Measurements from ENCODE around the gene MS4A13.
A peak's percentile ranks its signal among the peaks of the same experiment; 100 is the strongest.
"Not testable (repeated sequence)": the region's sequence is repeated elsewhere in the genome, so short reads cannot be mapped to it uniquely, and the experiment has no call there.

MS4A13 gene, protein sequence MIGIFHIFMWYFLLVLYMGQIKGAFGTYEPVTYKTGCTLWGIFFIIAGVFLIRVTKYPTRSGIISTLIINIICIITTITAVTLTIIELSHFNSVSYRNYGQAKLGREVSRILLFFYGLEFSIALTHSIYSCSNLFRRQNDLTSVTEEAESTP

DNA sequence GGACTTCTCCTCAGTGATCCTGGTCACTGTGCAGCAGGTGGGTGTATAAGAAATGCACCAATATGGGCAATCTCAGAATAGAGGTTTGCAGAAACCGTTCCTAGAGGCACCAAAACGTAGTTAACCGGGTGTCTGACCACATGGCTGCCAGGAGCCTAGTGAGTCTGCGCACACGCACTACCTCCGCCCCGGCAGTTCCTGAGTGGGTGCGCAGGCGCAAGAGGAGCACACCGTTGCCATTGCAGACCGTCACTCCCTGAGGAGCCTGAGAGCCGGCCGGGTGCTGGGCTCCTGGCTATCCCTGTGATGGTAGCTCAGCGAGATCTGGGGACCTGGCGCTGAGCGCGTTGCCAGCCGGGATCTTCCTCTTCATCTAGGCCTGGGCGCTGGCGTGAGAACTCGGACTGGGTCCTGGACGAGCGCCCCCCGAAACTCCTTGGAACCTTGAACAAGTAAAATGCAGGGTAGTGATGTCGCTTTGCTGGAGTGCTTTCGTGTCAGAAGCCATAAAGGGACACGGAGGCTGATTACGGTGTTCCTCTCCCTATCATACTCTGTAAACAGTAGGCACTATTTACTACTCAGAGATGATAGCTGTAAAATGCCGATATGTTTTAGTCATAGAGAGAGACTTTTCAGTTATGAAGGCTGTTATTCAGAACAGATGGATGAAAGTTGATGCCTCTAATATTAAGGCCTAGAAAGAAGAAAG lies at the start of gene MS4A13:
MS4A13 (plus strand) TSS at position 249 of the 712 bp plus-strand sequence. CDS start 2,692 bp downstream, outside the sequence.
- DNase-seq: no peak

DNA sequence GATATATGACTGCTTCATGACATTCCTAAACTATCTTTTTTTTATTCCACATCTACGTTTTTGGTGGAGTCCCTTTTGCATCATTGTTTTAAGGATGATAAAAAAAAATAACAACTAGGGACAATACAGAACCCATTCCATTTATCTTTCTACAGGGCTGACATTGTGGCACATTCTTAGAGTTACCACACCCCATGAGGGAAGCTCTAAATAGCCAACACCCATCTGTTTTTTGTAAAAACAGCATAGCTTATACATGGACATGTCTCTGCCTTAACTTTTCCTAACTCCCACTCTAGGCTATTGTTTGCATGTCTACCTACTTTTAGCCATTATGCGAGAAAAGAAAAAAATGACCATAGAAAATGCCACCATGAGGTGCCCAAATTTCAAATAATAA lies 46.4 kb upstream of the MS4A13 start:
- DNase-seq: no peak

DNA sequence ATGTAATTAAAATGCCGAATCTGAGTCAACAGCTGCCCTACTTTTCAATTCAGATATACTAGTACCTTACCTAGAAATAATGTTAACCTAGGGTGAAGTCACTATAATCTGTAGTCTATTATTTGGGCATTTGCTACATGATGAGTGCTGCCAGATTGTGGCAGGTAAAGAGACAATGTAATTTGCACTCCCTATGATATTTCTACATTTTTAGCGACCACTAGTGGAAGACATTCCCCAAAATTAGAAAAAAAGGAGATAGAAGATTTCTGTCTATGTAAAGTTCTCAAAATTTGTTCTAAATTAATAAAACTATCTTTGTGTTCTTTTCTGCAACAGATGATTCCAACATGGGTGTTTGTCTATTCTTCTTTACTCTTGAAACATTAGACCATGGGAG lies 45.5 kb upstream of the MS4A13 start:
- no peak for DNase-seq

DNA sequence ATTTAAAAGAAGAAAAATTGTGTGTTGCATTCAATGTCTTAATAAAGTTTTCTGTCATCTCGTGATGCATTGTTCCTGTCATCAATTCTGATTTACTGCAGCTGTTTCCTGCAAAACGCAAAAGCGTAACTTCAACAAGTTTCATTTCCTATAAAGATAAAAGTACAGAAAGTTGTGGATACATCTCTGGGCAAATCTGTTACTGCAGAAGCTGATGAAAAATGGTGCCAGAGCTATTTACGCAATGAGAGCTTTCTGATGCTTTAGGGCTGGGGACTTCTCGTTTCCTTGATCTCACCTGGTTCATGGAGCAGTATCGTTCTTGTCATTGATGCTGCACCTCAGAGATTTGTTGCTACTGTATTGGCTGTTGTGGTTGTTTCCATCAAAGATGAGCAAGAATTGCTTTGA lies 38.2 kb upstream of the MS4A13 start:
- DNase-seq: no peak

DNA sequence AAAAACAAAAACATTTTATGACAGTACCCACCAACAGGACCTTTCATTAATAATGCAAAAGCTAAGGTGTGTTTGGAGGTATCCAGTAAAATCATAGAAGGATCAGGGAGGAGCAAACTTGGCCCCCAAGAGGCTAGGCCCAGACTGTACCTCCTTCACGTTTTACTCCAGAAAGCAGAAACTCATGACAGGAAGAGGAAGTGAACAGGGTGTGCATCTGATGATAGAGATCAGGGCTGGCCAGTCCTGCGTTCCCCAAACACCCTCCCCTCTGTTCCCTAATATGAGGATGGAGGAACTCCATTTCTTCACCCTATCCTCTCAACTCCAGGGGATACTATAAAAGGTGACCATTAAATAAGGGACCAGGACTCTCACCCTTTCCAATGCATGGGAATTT lies 32.8 kb upstream of the MS4A13 start:
- DNase-seq: no peak

DNA sequence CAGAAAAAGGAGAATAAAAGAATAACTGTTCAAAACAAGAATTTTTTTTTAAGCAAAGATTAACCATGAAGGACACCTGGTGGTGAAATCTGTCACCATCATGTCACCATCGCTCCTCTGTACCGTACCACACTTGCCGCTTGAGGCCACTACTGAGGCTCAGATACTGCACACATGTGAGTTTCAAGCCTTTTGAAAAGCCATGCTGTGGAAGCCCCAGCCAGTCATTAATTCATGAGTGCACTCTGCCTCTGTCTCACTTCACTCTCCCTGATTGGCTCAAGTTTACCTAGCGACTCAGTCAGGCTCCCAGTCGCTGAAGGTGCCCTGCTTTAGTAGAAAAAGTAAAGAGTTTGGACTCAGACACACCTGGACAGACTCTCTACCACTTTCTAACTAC lies 29.2 kb upstream of the MS4A13 start:
- peak in 1 of 2 experiments; percentile 12 for DNase-seq

DNA sequence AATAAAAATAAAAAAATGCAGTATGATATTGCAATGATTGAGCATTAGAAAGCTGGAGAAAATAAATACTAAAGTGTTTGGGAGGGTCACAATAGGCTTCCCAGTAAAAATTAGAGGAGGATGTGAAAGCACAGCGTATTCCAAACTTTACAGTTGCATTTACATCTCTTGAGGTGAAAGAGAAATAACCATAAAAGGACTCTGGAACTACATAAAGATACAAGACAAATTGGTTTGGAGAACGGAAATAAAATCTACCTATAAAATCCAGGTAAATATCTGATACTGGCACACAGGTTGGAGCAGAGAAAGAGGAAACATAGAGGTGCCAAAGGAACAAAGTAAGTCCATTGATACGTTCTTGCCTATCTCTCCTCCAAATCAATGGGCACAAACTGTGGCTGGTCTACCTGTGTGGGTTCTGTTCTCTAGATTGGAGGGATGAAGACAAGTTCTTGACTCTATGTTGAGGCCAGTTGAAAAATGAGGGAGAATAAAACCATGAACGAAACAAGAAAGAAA lies 22.6 kb upstream of the MS4A13 start, which contains the start of gene MS4A12:
MS4A12 (plus strand) TSS at position 291 of the 522 bp plus-strand sequence. CDS start 4,541 bp downstream, outside the sequence.
- DNase-seq: no peak

DNA sequence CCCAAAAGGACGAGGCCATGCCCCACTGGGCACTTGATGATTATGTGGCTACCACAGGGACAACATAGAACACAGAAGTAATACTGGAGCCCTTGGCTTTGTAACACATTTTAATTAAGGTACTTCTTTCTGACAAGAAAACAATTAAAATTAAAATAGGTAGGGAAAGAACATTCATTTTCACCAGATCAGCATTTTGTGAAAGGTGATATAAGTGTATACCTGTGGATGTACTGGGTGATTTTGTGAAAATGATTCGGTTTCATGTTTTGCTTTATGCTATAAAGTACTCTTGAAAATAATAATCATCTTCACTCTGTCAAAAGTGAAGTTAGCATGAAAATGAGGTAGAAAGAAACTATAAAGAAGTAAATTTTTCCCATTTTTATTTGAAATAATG lies 21.7 kb upstream of the MS4A13 start:
- no peak for DNase-seq

DNA sequence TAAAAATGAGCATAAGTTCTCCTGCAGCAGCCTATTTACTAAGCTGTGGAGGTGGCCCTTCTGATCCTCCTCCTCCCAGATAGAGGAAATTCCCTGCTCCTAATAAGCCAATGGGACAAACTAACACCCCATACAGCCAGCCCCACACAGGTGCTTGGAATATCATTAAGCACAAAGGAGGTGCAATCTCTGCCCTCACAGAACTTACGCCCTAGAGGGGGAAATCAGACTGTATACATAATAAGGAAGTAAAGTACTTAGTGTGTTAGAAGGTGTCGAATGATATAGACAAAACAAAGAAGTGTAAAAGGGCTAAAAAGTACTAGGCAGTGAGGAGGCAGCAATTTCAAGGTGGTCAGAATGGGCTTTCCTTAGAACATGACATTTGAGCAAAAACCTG lies 16.8 kb upstream of the MS4A13 start:
- no peak for DNase-seq

DNA sequence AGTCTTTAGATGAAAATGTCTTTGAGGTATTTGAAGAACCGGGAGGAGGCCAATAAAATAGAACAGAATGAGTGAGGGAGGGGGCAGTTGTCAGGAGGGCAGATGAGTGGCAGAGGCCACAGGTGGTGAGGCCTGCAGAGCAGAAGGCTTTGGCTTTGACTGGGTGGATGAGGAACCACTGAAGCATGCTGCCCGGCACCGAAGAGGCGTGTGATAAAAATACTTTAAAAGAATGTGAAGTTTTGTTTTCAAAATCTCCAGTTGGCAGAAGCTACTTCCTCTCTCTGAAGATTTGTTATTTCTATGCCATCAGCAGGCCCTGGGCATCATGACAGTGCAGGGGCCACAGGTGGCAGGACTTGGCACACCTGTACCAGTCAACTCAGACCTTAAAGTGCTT lies 16.3 kb upstream of the MS4A13 start:
- DNase-seq: no peak

DNA sequence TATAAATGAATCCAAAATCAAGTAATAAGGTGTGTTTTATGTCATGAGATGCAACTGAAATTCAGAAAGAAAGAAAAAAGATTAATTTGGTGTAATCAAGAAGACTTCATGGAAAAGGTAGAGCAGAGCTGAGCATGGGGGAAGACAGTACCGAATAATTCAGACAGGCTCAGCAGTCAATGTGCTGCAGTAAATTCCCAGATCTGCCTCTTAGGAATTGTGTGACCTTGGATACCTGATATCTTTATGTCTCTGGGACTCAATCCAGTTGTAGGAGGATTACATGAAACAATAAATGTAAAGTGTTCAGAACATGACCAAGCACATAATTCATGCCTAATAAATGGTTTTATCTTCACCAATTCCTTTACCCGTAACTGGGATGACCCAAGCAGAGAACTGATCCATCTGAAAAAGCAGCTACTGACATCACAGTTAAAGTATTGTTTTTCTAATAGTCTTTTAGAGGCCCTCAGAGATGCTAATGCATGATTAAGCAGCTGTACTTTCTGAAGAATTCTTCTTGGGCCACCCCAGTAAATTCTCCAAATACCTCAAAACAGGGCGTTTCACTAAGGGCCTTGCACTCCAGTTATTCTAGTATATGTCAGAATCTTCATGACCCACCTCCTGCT lies 14.8 kb upstream of the MS4A13 start:
- no peak for DNase-seq

DNA sequence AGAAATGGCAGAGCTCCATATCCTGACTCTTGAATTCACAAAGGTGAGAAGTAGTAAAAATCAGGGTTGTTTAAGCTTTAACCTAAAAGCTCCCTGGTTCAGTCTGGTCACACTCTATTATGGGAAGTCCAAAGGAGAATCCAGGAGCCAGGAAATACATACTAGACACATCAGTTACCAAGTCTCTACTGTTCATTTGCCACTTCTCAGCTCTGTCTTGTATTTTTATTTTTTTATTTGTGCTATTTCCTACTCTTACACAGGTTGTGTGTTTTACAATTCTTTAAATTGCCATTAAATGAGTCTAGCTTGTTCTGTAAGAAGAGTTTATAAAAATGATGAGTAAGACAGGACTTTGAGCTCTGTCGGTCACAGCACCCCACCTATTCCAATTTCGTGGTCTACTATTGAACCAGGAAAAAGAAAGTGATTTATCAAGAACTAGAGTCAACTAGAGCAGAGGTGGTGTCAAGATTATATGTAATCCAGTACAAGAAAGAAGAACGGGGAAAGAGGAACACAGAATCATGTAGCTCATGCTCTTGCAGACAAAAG lies 12.9 kb upstream of the MS4A13 start:
- no peak for DNase-seq

DNA sequence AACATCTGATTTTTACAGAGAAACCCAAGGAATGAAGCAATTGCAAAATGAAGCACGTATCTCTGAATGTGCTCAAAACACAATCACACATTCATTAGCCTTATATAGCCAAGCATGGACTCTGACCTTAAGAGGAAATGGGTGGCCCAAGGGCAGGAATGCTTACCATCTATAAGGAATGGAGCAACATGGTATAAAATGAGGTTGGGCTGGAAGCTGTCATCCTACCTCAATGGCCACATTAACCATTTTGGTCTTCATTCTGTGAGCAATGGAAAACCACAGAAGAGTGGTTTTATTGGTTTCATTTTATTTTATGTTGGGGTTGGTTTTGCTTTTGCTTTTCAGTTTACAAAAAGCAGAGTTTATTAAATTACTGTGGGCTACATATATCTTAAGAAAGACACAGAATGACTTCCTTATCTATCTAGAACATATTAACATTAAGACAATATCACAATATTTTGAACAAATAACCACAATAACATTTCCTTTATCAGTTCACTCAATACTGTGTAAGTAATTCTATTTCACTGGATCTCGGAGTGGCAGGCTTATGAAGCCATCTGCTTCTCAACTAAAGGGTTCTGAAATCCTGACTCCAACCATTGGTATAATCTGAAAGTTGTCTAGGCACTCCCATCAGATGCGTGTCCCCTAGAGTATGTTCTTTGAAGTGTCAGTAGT lies 10.8 kb upstream of the MS4A13 start:
- DNase-seq: no peak

DNA sequence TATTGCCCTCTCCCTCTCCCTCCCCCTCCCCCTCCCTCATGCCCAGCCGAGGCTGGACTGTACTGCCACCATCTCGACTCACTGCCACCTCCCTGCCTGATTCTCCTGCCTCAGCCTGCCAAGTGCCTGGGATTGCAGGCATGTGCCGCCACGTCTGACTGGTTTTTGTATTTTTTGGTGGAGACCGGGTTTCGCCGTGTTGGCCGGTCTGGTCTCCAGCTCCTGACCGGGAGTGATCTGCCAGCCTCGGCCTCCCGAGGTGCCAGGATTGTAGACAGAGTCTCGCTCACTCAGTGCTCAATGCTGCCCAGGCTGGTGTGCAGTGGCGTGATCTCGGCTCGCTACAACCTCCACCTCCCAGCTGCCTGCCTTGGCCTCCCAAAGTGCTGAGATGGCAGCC lies 5.6 kb upstream of the MS4A13 start:
- DNase-seq: not testable (repeated sequence)

DNA sequence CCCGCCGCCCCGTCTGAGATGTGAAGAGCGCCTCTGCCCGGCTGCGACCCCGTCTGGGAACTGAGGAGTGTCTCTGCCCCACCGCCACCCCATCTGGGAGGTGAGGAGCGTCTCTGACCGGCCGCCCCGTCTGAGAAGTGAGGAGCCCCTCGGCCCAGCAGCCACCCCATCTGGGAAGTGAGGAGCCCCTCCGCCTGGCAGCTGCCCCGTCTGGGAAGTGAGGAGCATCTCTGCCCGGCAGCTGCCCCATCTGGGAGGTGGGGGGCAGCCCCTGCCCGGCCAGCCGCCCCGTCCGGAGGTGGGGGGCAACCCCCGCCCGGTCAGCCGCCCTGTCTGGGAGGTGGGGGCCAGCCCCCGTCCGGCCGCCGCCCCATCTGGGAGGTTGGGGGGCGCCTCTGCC lies 5.0 kb upstream of the MS4A13 start:
- DNase-seq: not testable (repeated sequence)

DNA sequence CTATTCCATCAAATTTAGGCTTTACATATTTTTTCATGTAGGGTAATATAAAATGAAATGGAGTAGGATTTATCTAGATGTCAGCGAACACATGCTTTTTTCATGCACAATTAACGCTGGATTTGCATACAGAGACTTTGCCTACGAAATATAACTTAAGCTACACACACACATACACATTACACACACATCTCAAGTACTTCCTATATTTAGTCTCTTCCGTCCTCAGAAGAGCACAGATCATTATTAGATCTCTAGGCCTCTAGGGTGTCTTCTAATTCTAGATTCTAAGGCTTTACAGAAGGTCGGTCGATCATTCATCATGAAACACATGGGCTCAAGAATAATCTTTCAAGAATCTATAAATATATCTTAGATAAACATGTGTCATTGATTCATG lies 3.8 kb upstream of the MS4A13 start:
- no peak for DNase-seq

DNA sequence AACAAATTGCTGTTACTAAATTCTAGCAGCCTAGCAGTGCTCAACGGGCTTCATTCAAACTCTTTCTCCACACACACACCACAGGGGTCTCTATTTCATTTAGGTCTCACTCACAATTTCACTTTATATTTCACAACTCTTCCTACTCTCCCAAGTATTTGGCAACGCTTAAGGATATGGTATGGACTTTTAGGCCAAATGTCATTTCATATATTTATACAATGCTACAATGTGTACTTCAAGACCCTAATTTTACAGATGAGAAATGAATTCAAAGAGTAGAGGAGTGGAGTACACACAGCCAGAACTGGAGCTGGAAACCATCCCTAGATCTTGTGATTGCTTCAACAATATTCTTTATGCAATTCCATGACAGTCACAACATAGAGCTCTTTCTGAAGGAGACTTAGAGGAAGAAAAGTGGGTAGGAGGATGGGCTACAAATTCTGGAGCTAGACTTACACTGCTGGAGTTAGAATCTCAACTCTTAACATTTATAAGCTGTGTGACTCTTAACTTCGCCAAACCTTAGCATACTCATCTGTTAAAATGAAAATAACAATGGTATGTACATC lies 2.5 kb upstream of the MS4A13 start:
- no peak for DNase-seq

DNA sequence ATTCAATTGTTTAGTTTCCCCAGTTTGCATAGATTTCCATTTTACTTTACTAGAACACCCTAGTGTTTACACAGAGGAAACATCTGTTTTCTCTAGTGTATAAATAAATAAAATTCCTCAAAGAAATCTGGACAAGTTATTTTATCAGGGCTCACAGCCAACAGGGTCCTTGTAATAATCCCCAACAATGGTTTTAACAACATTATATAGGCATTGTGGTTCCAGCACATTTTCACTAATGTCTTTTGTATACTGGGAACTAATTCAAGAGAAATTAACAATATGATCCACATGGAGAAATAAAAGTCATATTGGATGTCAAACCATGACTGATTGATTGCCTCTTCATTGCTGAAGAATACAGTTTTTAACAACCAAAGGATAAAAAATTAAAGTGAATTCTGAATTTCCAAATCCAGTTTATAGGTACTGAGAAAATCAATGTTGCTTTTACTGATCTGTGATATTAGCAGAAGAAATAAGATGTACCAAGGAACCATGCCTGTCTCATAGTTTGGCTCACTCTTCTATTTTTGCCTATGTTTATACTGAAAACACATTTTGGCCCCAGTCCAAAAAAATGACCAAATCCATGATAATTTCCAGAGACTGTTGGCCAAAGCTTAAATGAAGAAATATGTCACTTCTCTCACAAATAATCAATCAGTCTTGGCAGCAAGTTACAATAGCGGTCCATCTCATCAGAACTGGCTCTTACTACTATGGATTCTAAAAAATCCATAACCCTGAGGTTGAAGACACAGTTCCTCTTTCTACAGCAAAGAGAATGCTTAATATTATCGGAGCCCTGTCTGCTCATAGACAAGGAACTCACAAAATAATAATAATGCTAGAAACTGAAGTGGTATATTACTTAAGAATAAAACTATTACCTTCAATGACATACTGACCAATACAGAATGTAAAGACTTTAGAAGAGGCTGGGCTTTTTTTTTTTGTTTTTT lies 1.4 kb upstream of the MS4A13 start:
- no peak for DNase-seq

DNA sequence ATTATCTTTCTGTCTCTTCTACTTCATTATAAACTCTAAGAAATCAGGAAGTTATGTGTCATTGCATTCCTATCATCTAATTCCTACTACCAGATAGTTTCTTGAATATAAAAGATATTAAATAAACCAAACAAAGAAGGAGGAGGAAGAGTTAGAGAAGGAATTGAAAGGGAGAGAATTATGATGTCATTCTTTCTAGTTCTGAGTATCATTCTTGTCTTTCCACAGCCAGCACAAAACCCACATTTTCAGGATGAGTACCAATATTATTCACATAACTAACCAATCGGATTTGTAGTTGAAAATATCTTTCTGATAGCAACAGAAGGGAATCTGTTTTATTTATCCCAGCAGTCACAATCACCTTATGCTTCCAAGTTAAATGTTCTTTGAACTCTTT lies 13.3 kb downstream of the MS4A13 start:
- no peak for DNase-seq

DNA sequence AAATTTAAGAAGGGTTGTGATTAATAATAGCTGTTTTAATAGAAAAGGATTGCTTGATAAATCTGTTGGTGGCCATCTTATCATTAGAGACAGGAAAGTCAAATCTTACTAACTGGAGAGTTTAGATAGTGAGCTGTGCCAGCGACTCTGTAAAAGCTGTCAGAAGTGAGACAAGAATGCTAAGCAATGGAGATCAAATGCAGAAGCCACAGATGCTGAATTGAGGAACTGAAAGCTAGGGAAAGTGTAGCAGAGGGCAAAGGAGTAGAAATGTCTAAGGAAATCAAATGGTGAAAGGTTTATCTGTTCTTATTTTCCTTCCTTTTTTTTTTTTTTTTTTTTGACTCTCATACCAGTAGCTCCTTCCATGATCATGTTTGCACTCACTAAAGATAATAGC lies 13.7 kb downstream of the MS4A13 start:
- DNase-seq: no peak

DNA sequence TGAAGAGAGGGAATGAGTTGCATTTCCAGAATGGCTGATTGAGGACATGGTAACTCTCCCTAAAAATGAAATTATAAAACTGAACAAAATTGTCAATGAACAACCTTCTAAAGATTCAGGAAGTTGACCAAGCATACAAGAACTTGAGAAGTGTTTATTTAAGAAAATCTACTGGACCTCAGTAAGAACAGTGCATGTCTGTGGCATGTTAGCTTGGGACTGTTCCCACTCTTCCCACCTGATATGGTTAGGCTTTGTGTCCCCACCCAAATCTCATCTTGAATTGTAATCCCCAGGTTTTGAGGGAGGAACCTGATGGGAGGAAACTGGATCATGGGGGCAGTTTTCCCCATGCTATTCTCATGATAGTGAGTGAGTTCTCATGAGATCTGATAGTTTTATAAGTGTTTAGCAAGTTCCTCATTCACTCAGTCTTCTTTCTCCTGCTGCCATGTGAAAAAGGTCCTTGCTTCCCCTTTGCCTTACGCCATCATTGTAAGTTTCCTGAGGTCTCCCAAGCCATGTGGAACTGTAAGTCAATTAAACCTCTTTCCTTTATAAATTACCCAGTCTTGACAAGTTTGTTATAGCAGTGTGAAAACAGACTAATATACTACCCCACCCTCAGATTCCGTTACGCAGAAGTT lies 15.4 kb downstream of the MS4A13 start:
- DNase-seq: no peak

All from NCI-H2081 (cell line).